Measurements from ENCODE around the gene SNX6.

Gene SNX6

GRCh38 chr14:34646570-34647255 is 16.8 kb upstream of the SNX6 start:
- Histone ChIP-seq H3K4me3 (ENCODE audit: low read length, poor library complexity, severe bottlenecking) (no peak overlapping the region), H3K9me3 (ENCODE audit: insufficient read depth, low read depth, low read length) (no peaks in the 10 kb centered on the region), H3K4me2 (ENCODE audit: low read depth, low read length, poor library complexity, severe bottlenecking) (no peak overlapping the region)

GRCh38 chr14:34643361-34643760 is 13.4 kb upstream of the SNX6 start:
- no peak for TF ChIP-seq CTCF (conservative IDR thresholded peaks at IDR 0.05; ENCODE audit: low read length)
- no peak for TF ChIP-seq EZH2phosphoT487 (IDR thresholded peaks at IDR 0.05; ENCODE audit: borderline replicate concordance)
- Histone ChIP-seq H3K9me2 (replicated peaks; ENCODE audit: low read depth, low read length) (no peaks in the 10 kb centered on the region), H3K4me2 (ENCODE audit: low read depth, low read length, poor library complexity, severe bottlenecking) (no peak overlapping the region), H3K9me3 (ENCODE audit: insufficient read depth, low read depth, low read length) (no peaks in the 10 kb centered on the region), H3K79me2 (ENCODE audit: insufficient read depth, low read length) (no peaks in the 10 kb centered on the region), H3K27me3 (ENCODE audit: insufficient read depth, low read length, poor library complexity, severe bottlenecking) (no peaks in the 10 kb centered on the region), H3K9ac (ENCODE audit: low read depth, low read length, poor library complexity, severe bottlenecking) (no peak overlapping the region), H3K36me3 (ENCODE audit: insufficient read depth, low read length) (no peaks in the 10 kb centered on the region), H4K20me1 (ENCODE audit: insufficient read depth, low read length, poor library complexity, severe bottlenecking) (no peaks in the 10 kb centered on the region), H3K4me3 (ENCODE audit: low read length, poor library complexity, severe bottlenecking) (no peak overlapping the region), H2AFZ (ENCODE audit: low read length) (no peak overlapping the region), H3F3A (ENCODE audit: low read depth) (no peaks in the 10 kb centered on the region), H3K4me1 (ENCODE audit: insufficient read depth, low read length, poor library complexity, severe bottlenecking) (no peaks in the 10 kb centered on the region)

More at GRCh38 chr14:34646570-34647255, 16.8 kb upstream of the SNX6 start:
- H3K36me3 ChIP-seq (ENCODE audit: insufficient read depth, low read length) = no peaks in the 10 kb centered on the region
- no peak overlapping the region for H2AFZ ChIP-seq (ENCODE audit: low read length)
- no peaks in the 10 kb centered on the region for H3K4me1 ChIP-seq (ENCODE audit: insufficient read depth, low read length, poor library complexity, severe bottlenecking)
- H3K79me2 ChIP-seq (ENCODE audit: insufficient read depth, low read length) = no peaks in the 10 kb centered on the region
- H3K9ac ChIP-seq (ENCODE audit: low read depth, low read length, poor library complexity, severe bottlenecking) = no peak overlapping the region
- no peaks in the 10 kb centered on the region for H4K20me1 ChIP-seq (ENCODE audit: insufficient read depth, low read length, poor library complexity, severe bottlenecking)
- TF ChIP-seq CTCF (conservative IDR thresholded peaks at IDR 0.05; ENCODE audit: low read length) (no peak), EZH2phosphoT487 (IDR thresholded peaks at IDR 0.05; ENCODE audit: borderline replicate concordance) (no peak)
- H3K9me2 ChIP-seq (replicated peaks; ENCODE audit: low read depth, low read length) = no peaks in the 10 kb centered on the region
- no peaks in the 10 kb centered on the region for H3K27me3 ChIP-seq (ENCODE audit: insufficient read depth, low read length, poor library complexity, severe bottlenecking)
- no peaks in the 10 kb centered on the region for H3F3A ChIP-seq (ENCODE audit: low read depth)

GRCh38 chr14:34642595-34642994 is 12.6 kb upstream of the SNX6 start:
- H2AFZ ChIP-seq (ENCODE audit: low read length) = no peak overlapping the region
- H3K4me3 ChIP-seq (ENCODE audit: low read length, poor library complexity, severe bottlenecking) = no peak overlapping the region
- H3K79me2 ChIP-seq (ENCODE audit: insufficient read depth, low read length) = no peaks in the 10 kb centered on the region
- H3K4me2 ChIP-seq (ENCODE audit: low read depth, low read length, poor library complexity, severe bottlenecking) = no peak overlapping the region
- H3F3A ChIP-seq (ENCODE audit: low read depth) = no peaks in the 10 kb centered on the region
- no peak overlapping the region for H3K9ac ChIP-seq (ENCODE audit: low read depth, low read length, poor library complexity, severe bottlenecking)
- H3K27me3 ChIP-seq (ENCODE audit: insufficient read depth, low read length, poor library complexity, severe bottlenecking) = no peaks in the 10 kb centered on the region
- no peaks in the 10 kb centered on the region for H4K20me1 ChIP-seq (ENCODE audit: insufficient read depth, low read length, poor library complexity, severe bottlenecking)
- no peaks in the 10 kb centered on the region for H3K36me3 ChIP-seq (ENCODE audit: insufficient read depth, low read length)
- TF ChIP-seq CTCF (conservative IDR thresholded peaks at IDR 0.05; ENCODE audit: low read length) = no peak
- no peak for TF ChIP-seq EZH2phosphoT487 (IDR thresholded peaks at IDR 0.05; ENCODE audit: borderline replicate concordance)
- no peaks in the 10 kb centered on the region for H3K4me1 ChIP-seq (ENCODE audit: insufficient read depth, low read length, poor library complexity, severe bottlenecking)
- no peaks in the 10 kb centered on the region for H3K9me3 ChIP-seq (ENCODE audit: insufficient read depth, low read depth, low read length)
- H3K9me2 ChIP-seq (replicated peaks; ENCODE audit: low read depth, low read length) = no peaks in the 10 kb centered on the region
